ENCODE measurements around the gene FAM120B. TPM values are rescaled to one million over a fixed set of nuclear protein-coding genes. Genes with fewer than 3 reads are reported as not detected.

The FAM120B gene
- polyA plus RNA-seq, 2 donors, result 6.4 to 8.7 TPM

GRCh38 chr6:170455335-170455979 lies 148.9 kb downstream of the FAM120B start:
- H3K27me3 ChIP-seq (ENCODE audit: control insufficient read depth in 1 of 2, insufficient read depth in 2 of 2, low read length in 2 of 2), result no peaks in the 10 kb centered on the region
- 88 to 89% methylated on average over 18 to 26 of the region's 26 CpGs for WGBS, 2 donors
- H3K9me3 ChIP-seq (ENCODE audit: control insufficient read depth in 2 of 2, insufficient read depth in 1 of 2, low read depth in 1 of 2, low read length in 1 of 2), result no peaks in the 10 kb centered on the region
- H3K4me3 ChIP-seq (ENCODE audit: low read depth in 1 of 2, low read length in 2 of 2), result no peak overlapping the region
- H3K27ac ChIP-seq (ENCODE audit: low read depth in 2 of 2, low read length in 1 of 2), result no peak overlapping the region
- H3K36me3 ChIP-seq (ENCODE audit: control insufficient read depth in 2 of 2, insufficient read depth in 2 of 2, low read length in 1 of 2), result no peaks in the 10 kb centered on the region
- H3K4me1 ChIP-seq (ENCODE audit: control insufficient read depth in 2 of 2, insufficient read depth in 2 of 2, low read length in 1 of 2), result no peaks in the 10 kb centered on the region

DNA sequence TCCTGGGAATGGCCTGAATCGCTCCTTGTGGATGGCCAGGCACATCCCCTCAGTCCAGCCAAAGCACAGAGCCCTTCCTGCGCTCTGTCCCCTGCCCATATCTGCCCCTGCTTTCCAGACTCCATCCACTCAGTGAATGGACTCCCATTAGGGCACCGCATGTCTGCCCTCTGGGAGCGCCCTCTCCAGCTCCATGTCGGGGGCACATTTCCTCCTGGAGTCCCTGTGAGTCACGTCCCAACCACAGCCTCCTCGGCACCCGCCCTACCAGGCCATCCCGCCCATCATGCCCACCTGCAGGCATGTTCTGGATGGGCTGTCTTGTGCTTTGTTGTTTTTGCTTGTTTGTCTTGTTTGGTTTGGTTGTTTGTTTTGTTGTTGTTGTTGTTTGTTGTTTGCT lies 149.8 kb downstream of the FAM120B start:
- Histone ChIP-seq H3K4me1 (ENCODE audit: control insufficient read depth in 2 of 2, insufficient read depth in 2 of 2, low read length in 1 of 2) (no peaks in the 10 kb centered on the region), H3K9me3 (ENCODE audit: control insufficient read depth in 2 of 2, insufficient read depth in 1 of 2, low read depth in 1 of 2, low read length in 1 of 2) (no peaks in the 10 kb centered on the region), H3K4me3 (ENCODE audit: low read depth in 1 of 2, low read length in 2 of 2) (no peak overlapping the region), H3K27me3 (ENCODE audit: control insufficient read depth in 1 of 2, insufficient read depth in 2 of 2, low read length in 2 of 2) (no peaks in the 10 kb centered on the region), H3K36me3 (ENCODE audit: control insufficient read depth in 2 of 2, insufficient read depth in 2 of 2, low read length in 1 of 2) (no peaks in the 10 kb centered on the region), H3K27ac (ENCODE audit: low read depth in 2 of 2, low read length in 1 of 2) (no peak overlapping the region)
- WGBS, 2 donors, result 77 to 86% methylated on average over 9 of the region's 9 CpGs

Other genes with a start within 250 kb of the FAM120B start
- 10 to 100 TPM; 12.5 to 15.6 TPM for gene DLL1, start 15.7 kb upstream of the FAM120B start, polyA plus RNA-seq
- gene PSMB1, start 246.5 kb downstream of the FAM120B start, polyA plus RNA-seq, result 100 to 1,000 TPM; 138 to 228 TPM
- 1 to 10 TPM; 5.7 to 7.2 TPM for gene TBP, start 247.6 kb downstream of the FAM120B start, polyA plus RNA-seq